Muscle layer of duodenum (tissue), 2 donors: ENCODE data around the gene PACS1.

ENCODE experiments used
- H3K27ac ChIP-seq: one replicate; pipeline ENCODE4 v1.7.0; 2013; ENCODE audit warnings: mild to moderate bottlenecking, low read length
- H3K27me3 ChIP-seq: one replicate; pipeline ENCODE4 v1.7.0; 2013; ENCODE audit warnings: low read depth, mild to moderate bottlenecking, control low read depth, low read length
- H3K36me3 ChIP-seq, 2 donors: one replicate each; pipeline ENCODE4 v1.7.0; 2013; ENCODE audit warnings: low read length in 2 of 2, control low read depth in 1 of 2, mild to moderate bottlenecking in 1 of 2; ENCODE audit not compliant: insufficient read depth in 2 of 2, control insufficient read depth in 1 of 2
- H3K4me1 ChIP-seq, 2 donors: one replicate each; pipeline ENCODE4 v1.7.0; 2013; ENCODE audit warnings: low read length in 2 of 2, mild to moderate bottlenecking in 2 of 2, control low read depth in 1 of 2, moderate library complexity in 1 of 2; ENCODE audit not compliant: insufficient read depth in 2 of 2, control insufficient read depth in 1 of 2
- H3K4me3 ChIP-seq, 2 donors: one replicate each; pipeline ENCODE4 v1.7.0; 2013; ENCODE audit warnings: low read length in 2 of 2, low read depth in 1 of 2, mild to moderate bottlenecking in 1 of 2
- H3K9me3 ChIP-seq, 2 donors: one replicate each; pipeline ENCODE4 v1.7.0; 2013; ENCODE audit warnings: low read length in 2 of 2, control low read depth in 1 of 2, mild to moderate bottlenecking in 1 of 2; ENCODE audit not compliant: control insufficient read depth in 1 of 2
- donor health status: healthy.

PACS1 gene

DNA sequence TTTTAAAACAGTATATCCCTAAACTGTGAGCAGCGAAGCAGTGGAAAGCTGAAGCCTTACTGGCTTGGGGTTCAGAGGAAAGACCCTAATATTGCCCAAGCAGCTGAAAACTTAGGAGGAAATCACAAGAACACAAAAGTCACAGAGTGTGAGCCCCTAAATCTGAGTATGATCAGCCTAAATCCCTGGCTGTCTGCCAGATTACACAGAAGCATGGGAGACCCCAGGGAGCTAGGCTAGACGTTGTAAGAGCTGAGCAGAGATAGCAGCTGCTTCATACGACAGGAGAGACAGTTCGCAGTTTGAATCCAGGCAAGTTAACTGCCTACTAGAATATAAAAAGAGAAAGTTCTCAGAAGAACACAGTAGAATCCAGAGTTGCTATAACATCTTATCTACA is 81.2 kb downstream of the PACS1 start:
- Histone ChIP-seq H3K27me3 (no peaks in the 10 kb centered on the region), H3K36me3 (no peaks in the 10 kb centered on the region), H3K4me1 (peaks cover 3 to 11% of the 10 kb centered on the region in 2 donors), H3K27ac (no peak overlapping the region), H3K9me3 (no peaks in the 10 kb centered on the region), H3K4me3 (no peak overlapping the region)

DNA sequence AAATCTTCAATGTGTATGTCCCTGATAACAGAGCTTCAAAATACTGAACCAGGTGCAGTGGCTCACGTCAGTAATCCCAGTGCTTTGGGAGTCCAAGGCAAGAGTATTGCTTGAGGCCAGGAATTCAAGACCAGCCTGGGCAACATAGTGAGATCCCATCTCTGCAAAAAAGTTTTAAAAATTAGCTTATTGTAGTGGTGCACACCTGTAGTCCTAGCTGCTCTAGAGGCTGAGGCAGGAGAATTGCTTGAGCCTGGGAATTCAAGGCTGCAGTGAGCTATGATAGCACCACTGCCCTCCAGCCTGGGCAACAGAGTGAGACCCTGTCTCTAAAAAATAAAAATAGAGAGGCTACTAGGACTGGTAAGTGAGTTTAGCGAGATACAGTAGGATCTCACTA is 84.0 kb downstream of the PACS1 start:
- no peaks in the 10 kb centered on the region for H3K36me3 ChIP-seq
- H3K9me3 ChIP-seq, result no peaks in the 10 kb centered on the region
- no peak overlapping the region for H3K4me3 ChIP-seq
- no peak overlapping the region for H3K27ac ChIP-seq
- H3K27me3 ChIP-seq, result no peaks in the 10 kb centered on the region
- peaks cover 3 to 11% of the 10 kb centered on the region in 2 donors for H3K4me1 ChIP-seq

DNA sequence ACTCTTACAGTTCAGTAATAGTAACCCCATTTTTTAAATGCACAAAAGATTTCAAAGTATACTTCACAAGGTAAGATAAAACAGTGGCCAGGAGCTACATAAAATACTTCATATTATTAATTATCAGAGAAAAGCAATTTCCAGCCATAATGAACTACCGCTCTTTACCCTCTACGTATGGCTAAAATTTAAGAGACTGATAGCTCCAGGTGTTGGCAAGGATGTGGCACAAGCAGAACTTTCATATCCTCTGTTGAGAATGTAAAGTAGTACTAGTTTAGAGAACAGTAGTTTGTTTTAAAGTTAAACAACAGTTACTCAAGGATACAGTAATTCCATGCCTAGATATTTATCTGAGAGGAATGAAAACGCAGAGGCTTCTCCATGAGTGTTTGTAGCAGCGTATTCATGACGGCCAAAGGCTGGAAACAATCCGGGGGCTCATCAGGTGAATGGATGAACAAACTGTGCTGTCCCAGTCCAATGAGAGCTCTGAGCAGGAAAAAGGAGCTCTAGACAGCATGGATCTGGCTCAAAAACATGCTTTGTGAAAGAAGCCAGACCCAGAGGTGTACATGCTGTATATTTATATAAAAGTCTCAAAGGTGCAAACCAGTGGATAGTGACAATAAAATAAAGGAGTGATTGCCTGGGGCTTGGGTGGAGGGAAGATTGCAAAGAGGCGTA is 85.5 kb downstream of the PACS1 start:
- H3K4me3 ChIP-seq, result no peak overlapping the region
- H3K4me1 ChIP-seq, result peaks cover 0 to 14% of the 10 kb centered on the region in 2 donors
- H3K27me3 ChIP-seq, result no peaks in the 10 kb centered on the region
- no peaks in the 10 kb centered on the region for H3K36me3 ChIP-seq
- H3K9me3 ChIP-seq, result no peaks in the 10 kb centered on the region
- H3K27ac ChIP-seq, result no peak overlapping the region

- H3K9me3 ChIP-seq, result no peaks in the 10 kb centered on the region
- no peak overlapping the region for H3K4me3 ChIP-seq
- peaks cover 0 to 10% of the 10 kb centered on the region in 2 donors for H3K4me1 ChIP-seq
Measured at GRCh38 chr11:66157182-66157864, 87.3 kb downstream of the PACS1 start.

GRCh38 chr11:66158156-66158555 is 88.1 kb downstream of the PACS1 start:
- Histone ChIP-seq H3K27ac (no peak overlapping the region), H3K27me3 (no peaks in the 10 kb centered on the region), H3K9me3 (no peaks in the 10 kb centered on the region), H3K4me1 (peaks cover 0 to 10% of the 10 kb centered on the region in 2 donors), H3K36me3 (no peaks in the 10 kb centered on the region), H3K4me3 (no peak overlapping the region)

More at GRCh38 chr11:66157182-66157864, 87.3 kb downstream of the PACS1 start:
- Histone ChIP-seq H3K27ac (no peak overlapping the region), H3K36me3 (no peaks in the 10 kb centered on the region), H3K27me3 (no peaks in the 10 kb centered on the region)

DNA sequence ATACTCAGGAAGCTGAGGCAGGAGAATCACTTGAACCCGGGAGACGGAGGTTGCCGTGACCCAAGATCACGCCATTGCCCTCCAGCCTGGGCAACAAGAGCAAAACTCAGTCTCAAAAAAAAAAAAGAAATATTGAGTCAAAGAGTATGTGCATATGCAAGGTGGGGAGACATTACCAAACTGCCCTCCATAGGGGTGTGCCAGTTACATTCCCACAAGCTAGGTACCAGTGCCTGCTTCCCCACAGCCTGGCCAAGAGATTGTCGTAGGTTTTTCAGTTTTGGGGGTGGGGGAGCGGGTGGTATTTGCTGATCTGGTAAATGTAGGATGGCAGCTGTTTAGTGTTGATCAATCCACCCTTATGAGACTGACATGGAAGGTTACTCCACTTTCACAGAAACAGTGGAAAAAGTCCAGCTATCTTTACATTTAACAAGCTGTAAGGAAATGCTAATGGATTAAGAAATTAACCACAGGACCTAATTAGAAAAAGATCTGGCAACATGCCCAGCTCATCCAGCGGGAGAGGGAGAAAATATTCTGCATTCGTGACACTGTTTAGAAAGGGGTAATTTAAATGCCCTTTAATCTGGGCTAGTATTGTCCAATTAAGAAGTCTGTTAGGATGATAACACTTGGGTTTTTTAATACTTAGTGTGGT is 89.4 kb downstream of the PACS1 start:
- no peaks in the 10 kb centered on the region for H3K27me3 ChIP-seq
- H3K4me1 ChIP-seq, result peaks cover 0 to 10% of the 10 kb centered on the region in 2 donors
- H3K4me3 ChIP-seq, result no peak overlapping the region
- no peak overlapping the region for H3K27ac ChIP-seq
- no peaks in the 10 kb centered on the region for H3K9me3 ChIP-seq
- H3K36me3 ChIP-seq, result no peaks in the 10 kb centered on the region

GRCh38 chr11:66160709-66161108 is 90.6 kb downstream of the PACS1 start:
- Histone ChIP-seq H3K27ac (no peak overlapping the region), H3K36me3 (no peaks in the 10 kb centered on the region)

DNA sequence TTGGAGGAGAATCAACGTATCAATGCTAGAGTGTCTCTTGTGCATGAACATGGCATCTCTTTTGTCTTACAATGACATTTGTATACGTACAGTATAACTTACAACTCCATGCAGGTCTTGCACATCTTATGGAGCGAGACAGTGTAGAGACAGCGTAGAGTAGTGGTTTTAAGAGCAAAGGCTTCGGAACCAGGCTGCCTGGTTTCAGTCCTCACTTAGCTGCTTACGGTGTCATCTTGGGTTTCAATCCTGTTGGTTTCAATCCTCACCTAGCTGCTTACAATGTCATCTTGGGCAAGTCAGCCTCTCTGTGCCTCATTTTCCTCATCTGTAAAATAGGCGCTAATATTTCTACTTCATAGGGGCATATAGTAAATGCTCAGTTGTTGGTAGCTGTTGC is 98.2 kb downstream of the PACS1 start:
- Histone ChIP-seq H3K4me3 (no peak overlapping the region), H3K27me3 (no peaks in the 10 kb centered on the region), H3K4me1 (no peaks in the 10 kb centered on the region), H3K9me3 (no peaks in the 10 kb centered on the region), H3K36me3 (no peaks in the 10 kb centered on the region), H3K27ac (no peak overlapping the region)

More at GRCh38 chr11:66160709-66161108, 90.6 kb downstream of the PACS1 start:
- H3K9me3 ChIP-seq, result no peaks in the 10 kb centered on the region
- H3K4me3 ChIP-seq, result no peak overlapping the region
- H3K4me1 ChIP-seq, result peaks cover 0 to 10% of the 10 kb centered on the region in 2 donors
- H3K27me3 ChIP-seq, result no peaks in the 10 kb centered on the region

DNA sequence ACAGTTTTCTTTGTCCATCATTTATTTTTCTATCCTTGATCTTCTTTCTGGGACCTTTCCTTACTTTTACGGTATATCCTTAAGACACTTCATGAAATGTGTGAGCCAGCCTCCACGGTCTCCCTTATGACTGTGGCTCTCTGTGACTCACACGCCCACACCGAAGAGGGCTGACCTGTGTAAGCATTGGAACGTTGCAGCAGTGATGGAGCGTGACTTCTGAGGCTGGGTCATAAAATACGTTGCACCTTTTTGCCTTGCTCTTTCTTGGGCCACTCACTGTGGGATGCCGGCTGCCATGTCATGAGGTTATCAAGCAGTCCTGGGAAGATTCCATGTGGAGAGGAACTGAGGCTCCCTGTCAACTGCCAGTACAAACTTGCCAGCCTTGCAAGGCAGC is 102.1 kb downstream of the PACS1 start:
- Histone ChIP-seq H3K4me3 (no peak overlapping the region), H3K9me3 (no peaks in the 10 kb centered on the region), H3K36me3 (no peaks in the 10 kb centered on the region), H3K27ac (no peak overlapping the region), H3K4me1 (no peaks in the 10 kb centered on the region), H3K27me3 (no peaks in the 10 kb centered on the region)

- H3K27me3 ChIP-seq, result no peaks in the 10 kb centered on the region
Measured at GRCh38 chr11:66176650-66177049, 106.6 kb downstream of the PACS1 start.

DNA sequence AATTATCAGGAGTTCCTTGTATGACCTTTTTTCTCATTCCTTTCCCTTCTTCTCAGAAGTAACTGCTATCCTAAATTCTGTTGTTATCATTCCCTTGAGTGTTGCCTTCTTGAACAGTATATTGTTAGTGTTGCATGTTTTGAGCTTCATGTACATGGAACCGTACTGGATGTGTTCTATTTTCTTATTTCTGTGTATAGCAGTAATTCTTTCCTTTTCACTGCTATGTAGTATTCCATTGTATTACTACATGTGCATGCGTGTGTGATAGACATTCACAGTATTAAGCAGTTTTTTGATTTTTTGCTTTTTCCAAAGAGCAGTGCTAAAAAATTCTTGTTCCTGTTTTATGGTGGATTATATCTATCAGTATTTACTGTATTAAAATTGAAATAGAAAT is 108.1 kb downstream of the PACS1 start:
- Histone ChIP-seq H3K36me3 (no peaks in the 10 kb centered on the region), H3K27ac (no peak overlapping the region), H3K27me3 (no peaks in the 10 kb centered on the region), H3K4me1 (no peaks in the 10 kb centered on the region), H3K9me3 (no peaks in the 10 kb centered on the region), H3K4me3 (no peak overlapping the region)

More at GRCh38 chr11:66176650-66177049, 106.6 kb downstream of the PACS1 start:
- H3K4me1 ChIP-seq, result no peaks in the 10 kb centered on the region
- no peaks in the 10 kb centered on the region for H3K36me3 ChIP-seq
- H3K27ac ChIP-seq, result no peak overlapping the region
- no peak overlapping the region for H3K4me3 ChIP-seq
- H3K9me3 ChIP-seq, result no peaks in the 10 kb centered on the region
